Neuronal stem cell (in vitro differentiated cells): ENCODE measurements around the gene NRCAM.
A peak's percentile ranks its signal among the peaks of the same experiment; 100 is the strongest.

Experiments used
- DNase-seq: peaks from one replicate; pipeline ENCODE4 v3.0.0-alpha.2; 2013; ENCODE audit warnings: low spot score
- H2AFZ ChIP-seq: one replicate; pipeline ENCODE4 v1.6.1; 2013; ENCODE audit warnings: mild to moderate bottlenecking, low read length, inconsistent platforms
- H2AK5ac ChIP-seq: 2 replicates; pipeline ENCODE4 v1.6.1; 2013; ENCODE audit warnings: low read depth, mild to moderate bottlenecking, inconsistent platforms, low read length, moderate library complexity, mixed read lengths
- H2BK120ac ChIP-seq: 2 replicates; pipeline ENCODE4 v1.6.1; 2013; ENCODE audit warnings: low read depth, mild to moderate bottlenecking, inconsistent platforms, low read length, moderate library complexity, mixed read lengths
- H2BK12ac ChIP-seq: one replicate; pipeline ENCODE4 v1.6.1; 2013; ENCODE audit warnings: low read length, inconsistent platforms
- H2BK15ac ChIP-seq: 2 replicates; pipeline ENCODE4 v1.6.1; 2013; ENCODE audit warnings: mild to moderate bottlenecking, low read length, inconsistent platforms, mixed read lengths
- H2BK5ac ChIP-seq: one replicate; pipeline ENCODE4 v1.6.1; 2013; ENCODE audit warnings: inconsistent platforms, mild to moderate bottlenecking, low read length, moderate library complexity
- H3K14ac ChIP-seq: one replicate; pipeline ENCODE4 v1.6.1; 2013; ENCODE audit warnings: low read length, inconsistent platforms
- H3K18ac ChIP-seq: 2 replicates; pipeline ENCODE4 v1.6.1; 2013; ENCODE audit warnings: low read length, inconsistent platforms
- H3K23ac ChIP-seq: 2 replicates; pipeline ENCODE4 v1.6.1; 2013; ENCODE audit warnings: low read depth, mild to moderate bottlenecking, mixed read lengths, low read length, inconsistent platforms; ENCODE audit not compliant: poor library complexity
- H3K27ac ChIP-seq: replicated peaks from 3 replicates; pipeline ENCODE4 v1.5.1; 2013; ENCODE audit warnings: low read length, inconsistent platforms
- H3K27me3 ChIP-seq, 3 experiments: 2 replicates each; pipeline ENCODE4 v1.6.1; 2013; ENCODE audit warnings: low read length in 3 of 3, mild to moderate bottlenecking in 2 of 3, inconsistent platforms in 1 of 3, low read depth in 1 of 3, mixed read lengths in 1 of 3, moderate library complexity in 1 of 3; ENCODE audit not compliant: control insufficient read depth in 3 of 3, insufficient read depth in 3 of 3
- H3K36me3 ChIP-seq, 2 donors: replicated peaks in 1 of 2; 2 replicates each; pipeline ENCODE4 v1.6.1; 2013; ENCODE audit warnings: low read length in 2 of 2; ENCODE audit not compliant: control insufficient read depth in 2 of 2, insufficient read depth in 2 of 2
- H3K4ac ChIP-seq: 2 replicates; pipeline ENCODE4 v1.6.1; 2013; ENCODE audit warnings: inconsistent platforms, mild to moderate bottlenecking, low read length, moderate library complexity
- H3K4me1 ChIP-seq, 2 donors: 1 replicate in 1 of 2; 2 replicates in 1 of 2; pipeline ENCODE4 v1.6.1; 2013; ENCODE audit warnings: low read length in 2 of 2, low read depth in 1 of 2; ENCODE audit not compliant: control insufficient read depth in 2 of 2, insufficient read depth in 1 of 2
- H3K4me2 ChIP-seq: one replicate; pipeline ENCODE4 v1.6.1; 2013; ENCODE audit warnings: mild to moderate bottlenecking, low read length, inconsistent platforms; ENCODE audit not compliant: insufficient read depth, poor library complexity, severe bottlenecking
- H3K4me3 ChIP-seq, 2 donors: 2 replicates each; pipeline ENCODE4 v1.5.1; 2013; ENCODE audit warnings: low read length in 2 of 2, mild to moderate bottlenecking in 2 of 2, inconsistent platforms in 1 of 2, moderate library complexity in 1 of 2
- H3K79me1 ChIP-seq: one replicate; pipeline ENCODE4 v1.6.1; 2013; ENCODE audit warnings: low read depth, mild to moderate bottlenecking, inconsistent platforms, low read length, moderate library complexity
- H3K9ac ChIP-seq: one replicate; pipeline ENCODE4 v1.6.1; 2013; ENCODE audit warnings: mild to moderate bottlenecking, low read depth, low read length, inconsistent platforms; ENCODE audit not compliant: poor library complexity
- H3K9me3 ChIP-seq, 2 donors: replicated peaks in 1 of 2; 2 replicates each; pipeline versions ENCODE3 to v1.6.1; 2013; ENCODE audit warnings: low read length in 2 of 2, mild to moderate bottlenecking in 2 of 2, inconsistent platforms in 1 of 2, low read depth in 1 of 2, mixed read lengths in 1 of 2, moderate library complexity in 1 of 2; ENCODE audit not compliant: control insufficient read depth in 2 of 2, insufficient read depth in 1 of 2
- H4K8ac ChIP-seq: one replicate; pipeline ENCODE4 v1.6.1; 2013; ENCODE audit warnings: low read depth, mild to moderate bottlenecking, inconsistent platforms, low read length, moderate library complexity
- H4K91ac ChIP-seq: one replicate; pipeline ENCODE4 v1.6.1; 2013; ENCODE audit warnings: low read length, low read depth, mild to moderate bottlenecking, inconsistent platforms; ENCODE audit not compliant: poor library complexity
- WGBS, 2 donors: extraction: QIAGEN DNeasy Blood & Tissue Kit; methylation state at CpG; one replicate each; pipeline ENCODE4 v1.1.7; 2013; ENCODE audit warnings: missing lambda C conversion rate in 2 of 2, mixed read lengths in 1 of 2; ENCODE audit not compliant: insufficient read length in 2 of 2, insufficient replicate concordance in 1 of 2; ENCODE audit errors: extremely low coverage in 2 of 2; 5-methylcytosine and 5-hydroxymethylcytosine counted together

NRCAM gene

GRCh38 chr7:108189733-108190388 lies 266.4 kb downstream of the NRCAM start:
- H2BK5ac ChIP-seq = no peak overlapping the region
- DNase-seq = no peak
- no peak overlapping the region for H3K23ac ChIP-seq
- no peak overlapping the region for H4K8ac ChIP-seq
- no peak overlapping the region for H3K4ac ChIP-seq
- H3K9me3 ChIP-seq = peaks cover 6 to 16% of the 10 kb centered on the region in 2 donors
- no peak overlapping the region for H2AFZ ChIP-seq
- H3K4me3 ChIP-seq = no peak overlapping the region
- H3K79me1 ChIP-seq = no peaks in the 10 kb centered on the region
- no peak overlapping the region for H2BK15ac ChIP-seq
- H2BK120ac ChIP-seq = no peak overlapping the region
- H3K14ac ChIP-seq = no peak overlapping the region
- H3K36me3 ChIP-seq = peaks cover 20 to 50% of the 10 kb centered on the region in 2 donors
- no peak overlapping the region for H3K4me2 ChIP-seq
- H2AK5ac ChIP-seq = no peak overlapping the region
- no peak overlapping the region for H3K27ac ChIP-seq
- H3K4me1 ChIP-seq = no peaks in the 10 kb centered on the region
- no peak overlapping the region for H3K9ac ChIP-seq
- H3K18ac ChIP-seq = no peak overlapping the region
- no peak overlapping the region for H2BK12ac ChIP-seq
- H4K91ac ChIP-seq = no peak overlapping the region
- no CpG with 5 or more reads among the region's 7 CpGs for WGBS, 2 donors
- H3K27me3 ChIP-seq = no peaks in the 10 kb centered on the region

DNA sequence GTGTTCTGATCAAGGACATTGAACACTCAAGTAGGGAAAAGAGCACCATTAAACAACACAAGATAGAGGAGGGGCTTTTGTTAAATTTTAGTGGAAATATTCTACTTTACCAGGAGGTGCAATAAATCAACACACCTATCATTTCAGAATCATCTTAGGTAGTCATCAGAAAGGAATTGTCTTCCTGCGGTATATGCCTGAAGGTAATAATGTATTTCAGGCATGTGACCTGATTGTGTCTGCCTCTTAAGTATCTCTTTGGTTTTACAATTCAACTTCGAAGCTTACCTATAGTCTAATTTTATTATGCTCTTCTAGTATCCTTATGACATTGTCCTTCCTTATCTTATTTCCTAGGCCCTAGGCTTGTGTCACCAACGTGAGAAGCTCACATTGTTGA lies 267.5 kb downstream of the NRCAM start:
- Histone ChIP-seq H2AK5ac (no peak overlapping the region), H2AFZ (no peak overlapping the region), H2BK15ac (no peak overlapping the region), H3K36me3 (peaks cover 20 to 39% of the 10 kb centered on the region in 2 donors), H3K23ac (no peak overlapping the region), H3K4me1 (no peaks in the 10 kb centered on the region), H4K91ac (no peak overlapping the region), H3K27ac (no peak overlapping the region), H3K4ac (no peak overlapping the region), H2BK5ac (no peak overlapping the region), H3K4me2 (no peak overlapping the region), H3K9ac (no peak overlapping the region), H3K18ac (no peak overlapping the region), H2BK120ac (no peak overlapping the region), H3K9me3 (peaks cover 6 to 16% of the 10 kb centered on the region in 2 donors), H3K27me3 (no peaks in the 10 kb centered on the region), H2BK12ac (no peak overlapping the region), H3K14ac (no peak overlapping the region), H4K8ac (no peak overlapping the region), H3K79me1 (no peaks in the 10 kb centered on the region), H3K4me3 (no peak overlapping the region)
- no peak for DNase-seq
- WGBS, 2 donors = no CpG with 5 or more reads among the region's 3 CpGs

DNA sequence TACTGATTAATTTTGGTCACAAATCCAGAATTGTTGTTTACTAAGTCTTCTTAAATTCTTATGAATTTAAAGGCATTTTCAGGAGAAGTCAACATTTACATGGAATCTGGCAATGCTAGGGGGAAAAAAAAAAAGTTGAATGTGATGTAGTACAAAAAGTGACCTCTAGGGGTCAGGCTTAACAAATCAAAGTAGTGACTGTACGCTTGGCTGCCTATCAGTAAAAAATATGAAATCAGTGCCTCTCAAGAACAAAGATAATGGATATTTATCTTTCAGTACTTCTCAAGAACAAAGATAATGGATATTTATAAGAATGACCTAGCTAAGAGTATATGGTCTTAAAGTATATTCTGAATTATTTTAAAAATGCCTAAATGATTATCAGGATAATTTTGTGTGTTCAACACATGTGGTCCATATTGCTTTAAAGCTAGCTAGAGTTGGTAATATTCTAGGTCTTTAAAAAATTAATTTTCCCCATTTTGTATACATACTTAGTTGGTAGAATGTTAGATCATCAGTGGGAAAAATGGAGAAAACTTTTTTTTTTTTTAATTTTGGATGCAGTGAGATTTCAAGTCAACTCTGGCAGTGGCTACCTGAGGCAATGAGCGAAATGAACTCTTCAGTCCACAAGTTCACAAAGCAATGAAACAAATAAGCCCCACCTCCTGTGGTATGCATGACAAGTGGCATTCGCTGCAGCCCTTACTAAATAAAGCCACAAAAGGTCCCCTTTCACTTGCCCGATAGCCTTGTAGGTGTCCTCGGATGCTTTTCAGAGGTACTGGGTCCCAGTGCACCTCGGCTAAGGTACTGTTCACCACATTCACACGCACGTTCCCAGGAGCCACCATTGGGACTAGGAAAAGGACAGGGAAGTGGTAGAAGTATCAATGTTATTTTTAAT lies 274.9 kb downstream of the NRCAM start:
- no CpG with 5 or more reads among the region's 8 CpGs for WGBS, 2 donors
- H2BK15ac ChIP-seq = no peak overlapping the region
- DNase-seq = peak; percentile 65

DNA sequence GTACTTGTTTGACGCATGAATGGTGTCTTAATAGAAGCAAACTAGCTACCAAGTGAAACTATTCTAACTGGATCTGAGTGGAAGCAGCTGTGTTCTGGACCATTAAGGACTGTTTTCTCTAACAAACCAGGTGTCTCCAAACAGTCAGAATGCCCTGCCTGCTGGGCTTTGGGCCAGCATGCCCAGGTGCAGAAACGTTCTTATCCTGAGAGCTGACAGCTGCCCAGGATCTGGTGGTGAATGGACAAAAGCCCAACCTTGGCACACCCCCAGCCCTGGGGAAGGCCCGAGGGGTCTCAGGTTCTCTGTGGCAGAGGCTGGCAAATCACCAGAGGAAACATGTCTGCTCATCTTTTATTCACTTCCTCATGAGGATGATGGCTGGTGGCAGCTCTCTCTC lies 277.8 kb downstream of the NRCAM start:
- Histone ChIP-seq H3K27ac (no peak overlapping the region), H4K8ac (no peak overlapping the region), H2BK12ac (no peak overlapping the region), H3K4me3 (no peak overlapping the region), H3K79me1 (no peaks in the 10 kb centered on the region), H2BK120ac (no peak overlapping the region), H3K23ac (no peak overlapping the region), H4K91ac (no peak overlapping the region), H2BK15ac (no peak overlapping the region), H2BK5ac (no peak overlapping the region), H3K9me3 (no peaks in the 10 kb centered on the region), H3K27me3 (no peaks in the 10 kb centered on the region), H3K4ac (no peak overlapping the region), H2AK5ac (no peak overlapping the region), H3K4me1 (peaks cover 0 to 3% of the 10 kb centered on the region in 2 donors), H2AFZ (no peak overlapping the region), H3K18ac (no peak overlapping the region), H3K9ac (no peak overlapping the region), H3K36me3 (peaks cover 16 to 45% of the 10 kb centered on the region in 2 donors), H3K4me2 (no peak overlapping the region), H3K14ac (no peak overlapping the region)
- WGBS, 2 donors = no CpG with 5 or more reads among the region's 3 CpGs
- no peak for DNase-seq

More for the DNA sequence above, 274.9 kb downstream of the NRCAM start:
- H3K4me3 ChIP-seq = no peak overlapping the region
- H4K8ac ChIP-seq = no peak overlapping the region
- no peak overlapping the region for H3K27ac ChIP-seq
- H3K9me3 ChIP-seq = no peaks in the 10 kb centered on the region
- no peak overlapping the region for H2AFZ ChIP-seq
- no peak overlapping the region for H2BK120ac ChIP-seq
- no peaks in the 10 kb centered on the region for H3K27me3 ChIP-seq
- H3K79me1 ChIP-seq = no peaks in the 10 kb centered on the region
- no peak overlapping the region for H3K4ac ChIP-seq
- H2AK5ac ChIP-seq = no peak overlapping the region
- H3K4me2 ChIP-seq = no peak overlapping the region
- H3K18ac ChIP-seq = no peak overlapping the region
- H3K9ac ChIP-seq = no peak overlapping the region
- H3K36me3 ChIP-seq = peaks cover 18 to 43% of the 10 kb centered on the region in 2 donors
- no peak overlapping the region for H2BK5ac ChIP-seq
- H4K91ac ChIP-seq = no peak overlapping the region
- peaks cover 0 to 3% of the 10 kb centered on the region in 2 donors for H3K4me1 ChIP-seq
- no peak overlapping the region for H3K14ac ChIP-seq
- H3K23ac ChIP-seq = no peak overlapping the region
- H2BK12ac ChIP-seq = no peak overlapping the region
